ENCODE results near the gene IL32. TPM values are rescaled to one million over a fixed set of nuclear protein-coding genes. Genes with fewer than 3 reads are reported as not detected.

Gene IL32
- total and polyA plus RNA-seq, 8 donors = 151 to 928 (median 274) TPM

- ATAC-seq (peak; percentile 2 to 15 (median 7)), FAIRE-seq (no peak), DNase-seq (peak in 1 of 6 donors; percentile 21)
- intact Hi-C loops (cut with DNase I) = no loop called here
- no peaks in the 10 kb centered on the region for H3K36me3 ChIP-seq
- H3K27ac ChIP-seq = peak overlapping the region in 1 of 4 donors; percentile 33
- H3K4me3 ChIP-seq = peak overlapping the region; percentile 31 to 85 (median 68)
- no peaks in the 10 kb centered on the region for H3K27me3 ChIP-seq
- H3K4me1 ChIP-seq = peaks cover 8 to 17% (median 16%) of the 10 kb centered on the region in 3 donors
- 14 to 15% methylated on average over 19 of the region's 19 CpGs for WGBS, 2 donors
- TF ChIP-seq CTCF (IDR thresholded peaks at IDR 0.05) = no peak
- no peaks in the 10 kb centered on the region for H3K9me3 ChIP-seq
Measured at GRCh38 chr16:3112881-3113574, 47.6 kb downstream of the IL32 start.

- 54 to 61% methylated on average over 17 of the region's 17 CpGs for WGBS, 2 donors
- H3K27me3 ChIP-seq = no peaks in the 10 kb centered on the region
- no peak overlapping the region for H3K27ac ChIP-seq
- no peaks in the 10 kb centered on the region for H3K36me3 ChIP-seq
- ATAC-seq = no peak
- peaks cover 8 to 17% (median 16%) of the 10 kb centered on the region in 3 donors for H3K4me1 ChIP-seq
- intact Hi-C loops (cut with DNase I) = no loop called here
- no peak for TF ChIP-seq CTCF (IDR thresholded peaks at IDR 0.05)
- no peak for DNase-seq
- no peaks in the 10 kb centered on the region for H3K9me3 ChIP-seq
- no peak for FAIRE-seq
- H3K4me3 ChIP-seq = peak overlapping the region in 1 of 4 donors; percentile 85
Measured at GRCh38 chr16:3113765-3114479, 48.5 kb downstream of the IL32 start.

- no peaks in the 10 kb centered on the region for H3K27me3 ChIP-seq
- H3K27ac ChIP-seq = no peak overlapping the region
- DNase-seq (no peak), FAIRE-seq (no peak), ATAC-seq (no peak)
- H3K36me3 ChIP-seq = peaks cover 0 to 9% (median 5%) of the 10 kb centered on the region in 3 donors
- WGBS, 2 donors = 89 to 96% methylated on average over 12 of the region's 12 CpGs
- peaks cover 8 to 17% (median 16%) of the 10 kb centered on the region in 3 donors for H3K4me1 ChIP-seq
- H3K9me3 ChIP-seq = no peaks in the 10 kb centered on the region
- no peak for TF ChIP-seq CTCF (IDR thresholded peaks at IDR 0.05)
- intact Hi-C loops (cut with DNase I) = no loop called here
- H3K4me3 ChIP-seq = no peak overlapping the region
Measured at GRCh38 chr16:3115003-3115402, 49.6 kb downstream of the IL32 start.

- H3K4me3 ChIP-seq = no peak overlapping the region
- DNase-seq (no peak), ATAC-seq (no peak), FAIRE-seq (no peak)
- intact Hi-C loops (cut with DNase I) = no loop called here
- 70 to 78% methylated on average over 14 of the region's 14 CpGs for WGBS, 2 donors
- no peak for TF ChIP-seq CTCF (IDR thresholded peaks at IDR 0.05)
- H3K27ac ChIP-seq = no peak overlapping the region
- no peaks in the 10 kb centered on the region for H3K27me3 ChIP-seq
- H3K9me3 ChIP-seq = no peaks in the 10 kb centered on the region
- peaks cover 0 to 11% (median 6%) of the 10 kb centered on the region in 3 donors for H3K36me3 ChIP-seq
- H3K4me1 ChIP-seq = peaks cover 8 to 17% (median 16%) of the 10 kb centered on the region in 3 donors
Measured at GRCh38 chr16:3115561-3115960, 50.1 kb downstream of the IL32 start.
